ENCODE results near the gene BPGM. TPM values are rescaled to one million over a fixed set of nuclear protein-coding genes. Genes with fewer than 3 reads are reported as not detected.

The BPGM gene
- total and polyA plus RNA-seq, 2 experiments from 2014 or later, result 16.9 TPM

DNA sequence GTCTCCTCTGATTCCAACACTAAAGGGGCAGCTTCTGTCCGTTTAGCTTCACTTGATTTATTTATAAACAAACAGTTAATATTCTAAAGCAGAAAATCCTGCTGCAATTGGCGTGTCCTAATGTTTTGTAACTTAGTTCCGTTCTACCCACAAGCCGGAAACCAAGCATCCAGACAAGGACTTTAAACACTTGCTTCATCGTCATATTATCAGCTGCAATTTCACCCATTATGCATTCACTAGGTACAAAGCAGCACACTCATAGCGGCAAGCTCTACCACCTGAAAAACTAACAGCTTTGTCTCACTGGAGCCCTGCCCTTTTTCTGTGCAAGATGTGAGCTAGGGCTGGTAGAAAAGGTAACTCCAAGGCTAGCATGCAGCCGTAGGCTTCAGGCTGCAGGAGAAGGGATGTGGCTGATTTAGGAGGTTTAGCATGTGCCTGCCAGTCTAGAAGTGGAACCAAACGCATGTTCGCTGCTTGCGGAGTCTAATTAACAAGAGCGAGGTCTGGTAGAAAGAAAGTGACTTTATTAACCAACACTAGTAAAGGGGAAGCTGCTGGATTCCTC, 43.7 kb upstream of the BPGM start:
- Histone ChIP-seq H3K4me3 (no peak overlapping the region), H3K27ac (ENCODE audit: low read depth) (no peak overlapping the region), H3F3A (replicated peaks; ENCODE audit: low read depth) (no peaks in the 10 kb centered on the region), H3K9me2 (ENCODE audit: insufficient read depth) (no peaks in the 10 kb centered on the region), H4K20me1 (replicated peaks; ENCODE audit: insufficient read depth) (no peaks in the 10 kb centered on the region), H2AFZ (peak overlapping the region; percentile 95), H3K79me2 (replicated peaks; ENCODE audit: insufficient read depth) (no peaks in the 10 kb centered on the region), H3K4me2 (no peak overlapping the region), H3K4me1 (ENCODE audit: insufficient read depth) (no peaks in the 10 kb centered on the region), H3K27me3 (ENCODE audit: insufficient read depth) (no peaks in the 10 kb centered on the region), H3K36me3 (ENCODE audit: insufficient read depth) (no peaks in the 10 kb centered on the region)
- no peak overlapping the region for H3K4me3 Mint-ChIP-seq
- TF ChIP-seq EZH2phosphoT487 (IDR thresholded peaks at IDR 0.05; ENCODE audit: unreplicated experiment) (no peak), ETS1 (IDR thresholded peaks at IDR 0.05) (no peak), CTCF (conservative IDR thresholded peaks at IDR 0.05; ENCODE audit: low read depth in 2 of 2) (no peak), CREB1 (CRISPR knock-in tag; IDR thresholded peaks at IDR 0.05; ENCODE audit: low read depth) (no peak), EZH2 (IDR thresholded peaks at IDR 0.05; ENCODE audit: low read depth, unreplicated experiment) (no peak), JUNB (IDR thresholded peaks at IDR 0.05; ENCODE audit: unreplicated experiment) (no peak), ZNF331 (CRISPR knock-in tag; IDR thresholded peaks at IDR 0.05; ENCODE audit: low read depth) (no peak), ZNF114 (CRISPR knock-in tag; IDR thresholded peaks at IDR 0.05) (no peak), POLR2AphosphoS5 (IDR thresholded peaks at IDR 0.05; ENCODE audit: low read depth) (no peak), NANOG (IDR thresholded peaks at IDR 0.05; ENCODE audit: borderline replicate concordance) (no peak), STAT1 (IDR thresholded peaks at IDR 0.05; ENCODE audit: unreplicated experiment) (no peak)
- TF ChIP-seq, protein P1, sequence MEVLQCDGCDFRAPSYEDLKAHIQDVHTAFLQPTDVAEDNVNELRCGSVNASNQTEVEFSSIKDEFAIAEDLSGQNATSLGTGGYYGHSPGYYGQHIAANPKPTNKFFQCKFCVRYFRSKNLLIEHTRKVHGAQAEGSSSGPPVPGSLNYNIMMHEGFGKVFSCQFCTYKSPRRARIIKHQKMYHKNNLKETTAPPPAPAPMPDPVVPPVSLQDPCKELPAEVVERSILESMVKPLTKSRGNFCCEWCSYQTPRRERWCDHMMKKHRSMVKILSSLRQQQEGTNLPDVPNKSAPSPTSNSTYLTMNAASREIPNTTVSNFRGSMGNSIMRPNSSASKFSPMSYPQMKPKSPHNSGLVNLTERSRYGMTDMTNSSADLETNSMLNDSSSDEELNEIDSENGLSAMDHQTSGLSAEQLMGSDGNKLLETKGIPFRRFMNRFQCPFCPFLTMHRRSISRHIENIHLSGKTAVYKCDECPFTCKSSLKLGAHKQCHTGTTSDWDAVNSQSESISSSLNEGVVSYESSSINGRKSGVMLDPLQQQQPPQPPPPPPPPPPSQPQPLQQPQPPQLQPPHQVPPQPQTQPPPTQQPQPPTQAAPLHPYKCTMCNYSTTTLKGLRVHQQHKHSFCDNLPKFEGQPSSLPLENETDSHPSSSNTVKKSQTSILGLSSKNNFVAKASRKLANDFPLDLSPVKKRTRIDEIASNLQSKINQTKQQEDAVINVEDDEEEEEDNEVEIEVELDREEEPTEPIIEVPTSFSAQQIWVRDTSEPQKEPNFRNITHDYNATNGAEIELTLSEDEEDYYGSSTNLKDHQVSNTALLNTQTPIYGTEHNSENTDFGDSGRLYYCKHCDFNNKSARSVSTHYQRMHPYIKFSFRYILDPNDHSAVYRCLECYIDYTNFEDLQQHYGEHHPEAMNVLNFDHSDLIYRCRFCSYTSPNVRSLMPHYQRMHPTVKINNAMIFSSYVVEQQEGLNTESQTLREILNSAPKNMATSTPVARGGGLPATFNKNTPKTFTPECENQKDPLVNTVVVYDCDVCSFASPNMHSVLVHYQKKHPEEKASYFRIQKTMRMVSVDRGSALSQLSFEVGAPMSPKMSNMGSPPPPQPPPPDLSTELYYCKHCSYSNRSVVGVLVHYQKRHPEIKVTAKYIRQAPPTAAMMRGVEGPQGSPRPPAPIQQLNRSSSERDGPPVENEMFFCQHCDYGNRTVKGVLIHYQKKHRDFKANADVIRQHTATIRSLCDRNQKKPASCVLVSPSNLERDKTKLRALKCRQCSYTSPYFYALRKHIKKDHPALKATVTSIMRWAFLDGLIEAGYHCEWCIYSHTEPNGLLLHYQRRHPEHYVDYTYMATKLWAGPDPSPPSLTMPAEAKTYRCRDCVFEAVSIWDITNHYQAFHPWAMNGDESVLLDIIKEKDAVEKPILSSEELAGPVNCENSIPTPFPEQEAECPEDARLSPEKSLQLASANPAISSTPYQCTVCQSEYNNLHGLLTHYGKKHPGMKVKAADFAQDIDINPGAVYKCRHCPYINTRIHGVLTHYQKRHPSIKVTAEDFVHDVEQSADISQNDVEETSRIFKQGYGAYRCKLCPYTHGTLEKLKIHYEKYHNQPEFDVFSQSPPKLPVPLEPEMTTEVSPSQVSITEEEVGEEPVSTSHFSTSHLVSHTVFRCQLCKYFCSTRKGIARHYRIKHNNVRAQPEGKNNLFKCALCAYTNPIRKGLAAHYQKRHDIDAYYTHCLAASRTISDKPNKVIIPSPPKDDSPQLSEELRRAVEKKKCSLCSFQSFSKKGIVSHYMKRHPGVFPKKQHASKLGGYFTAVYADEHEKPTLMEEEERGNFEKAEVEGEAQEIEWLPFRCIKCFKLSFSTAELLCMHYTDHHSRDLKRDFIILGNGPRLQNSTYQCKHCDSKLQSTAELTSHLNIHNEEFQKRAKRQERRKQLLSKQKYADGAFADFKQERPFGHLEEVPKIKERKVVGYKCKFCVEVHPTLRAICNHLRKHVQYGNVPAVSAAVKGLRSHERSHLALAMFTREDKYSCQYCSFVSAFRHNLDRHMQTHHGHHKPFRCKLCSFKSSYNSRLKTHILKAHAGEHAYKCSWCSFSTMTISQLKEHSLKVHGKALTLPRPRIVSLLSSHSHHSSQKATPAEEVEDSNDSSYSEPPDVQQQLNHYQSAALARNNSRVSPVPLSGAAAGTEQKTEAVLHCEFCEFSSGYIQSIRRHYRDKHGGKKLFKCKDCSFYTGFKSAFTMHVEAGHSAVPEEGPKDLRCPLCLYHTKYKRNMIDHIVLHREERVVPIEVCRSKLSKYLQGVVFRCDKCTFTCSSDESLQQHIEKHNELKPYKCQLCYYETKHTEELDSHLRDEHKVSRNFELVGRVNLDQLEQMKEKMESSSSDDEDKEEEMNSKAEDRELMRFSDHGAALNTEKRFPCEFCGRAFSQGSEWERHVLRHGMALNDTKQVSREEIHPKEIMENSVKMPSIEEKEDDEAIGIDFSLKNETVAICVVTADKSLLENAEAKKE (CRISPR knock-in tag; IDR thresholded peaks at IDR 0.05), result no peak
- TF ChIP-seq, protein P2, sequence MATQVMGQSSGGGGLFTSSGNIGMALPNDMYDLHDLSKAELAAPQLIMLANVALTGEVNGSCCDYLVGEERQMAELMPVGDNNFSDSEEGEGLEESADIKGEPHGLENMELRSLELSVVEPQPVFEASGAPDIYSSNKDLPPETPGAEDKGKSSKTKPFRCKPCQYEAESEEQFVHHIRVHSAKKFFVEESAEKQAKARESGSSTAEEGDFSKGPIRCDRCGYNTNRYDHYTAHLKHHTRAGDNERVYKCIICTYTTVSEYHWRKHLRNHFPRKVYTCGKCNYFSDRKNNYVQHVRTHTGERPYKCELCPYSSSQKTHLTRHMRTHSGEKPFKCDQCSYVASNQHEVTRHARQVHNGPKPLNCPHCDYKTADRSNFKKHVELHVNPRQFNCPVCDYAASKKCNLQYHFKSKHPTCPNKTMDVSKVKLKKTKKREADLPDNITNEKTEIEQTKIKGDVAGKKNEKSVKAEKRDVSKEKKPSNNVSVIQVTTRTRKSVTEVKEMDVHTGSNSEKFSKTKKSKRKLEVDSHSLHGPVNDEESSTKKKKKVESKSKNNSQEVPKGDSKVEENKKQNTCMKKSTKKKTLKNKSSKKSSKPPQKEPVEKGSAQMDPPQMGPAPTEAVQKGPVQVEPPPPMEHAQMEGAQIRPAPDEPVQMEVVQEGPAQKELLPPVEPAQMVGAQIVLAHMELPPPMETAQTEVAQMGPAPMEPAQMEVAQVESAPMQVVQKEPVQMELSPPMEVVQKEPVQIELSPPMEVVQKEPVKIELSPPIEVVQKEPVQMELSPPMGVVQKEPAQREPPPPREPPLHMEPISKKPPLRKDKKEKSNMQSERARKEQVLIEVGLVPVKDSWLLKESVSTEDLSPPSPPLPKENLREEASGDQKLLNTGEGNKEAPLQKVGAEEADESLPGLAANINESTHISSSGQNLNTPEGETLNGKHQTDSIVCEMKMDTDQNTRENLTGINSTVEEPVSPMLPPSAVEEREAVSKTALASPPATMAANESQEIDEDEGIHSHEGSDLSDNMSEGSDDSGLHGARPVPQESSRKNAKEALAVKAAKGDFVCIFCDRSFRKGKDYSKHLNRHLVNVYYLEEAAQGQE (IDR thresholded peaks at IDR 0.05; ENCODE audit: unreplicated experiment), result no peak
- H3K36me3 Mint-ChIP-seq (ENCODE audit: low read depth), result peaks cover 6% of the 10 kb centered on the region; the same call in 1 of the 3 replicates
- H3K9me3 Mint-ChIP-seq, result peaks cover 8% of the 10 kb centered on the region; the same call in 1 of the 3 replicates
- H3K4me1 Mint-ChIP-seq, result peaks cover 2% of the 10 kb centered on the region; the same call in 1 of the 3 replicates
- ATAC-seq, result no peak; the same call in 2 of the 3 replicates
- H3K27ac Mint-ChIP-seq, result no peak overlapping the region
- H3K27me3 Mint-ChIP-seq (ENCODE audit: insufficient read depth, low read depth, poor library complexity), result no peaks in the 10 kb centered on the region
- DNase-seq (ENCODE audit: low spot score), result no peak
